H1 (cell line): Measurements from ENCODE around the gene NDUFAB1. TPM values are rescaled to one million over a fixed set of nuclear protein-coding genes. Genes with fewer than 3 reads are reported as not detected.

Experiments used
- CTCF ChIA-PET: fragments of 300-600 bp; sonication (Branson Sonifier 250); formaldehyde crosslinking; loops from one replicate; lab custom pipeline; 2021; ENCODE audit not compliant: partially characterized antibody; lab: Charles Lee
- POLR2A ChIA-PET: fragments of 300-600 bp; sonication (Branson Sonifier 250); formaldehyde crosslinking; loops from one replicate; lab custom pipeline; 2021; ENCODE audit warnings: inconsistent platforms; ENCODE audit not compliant: partially characterized antibody; lab: Charles Lee
- DNase-seq, 2 experiments: peaks; one replicate each; pipeline versions ENCODE4 v3.0.0 to v3.0.0-alpha.2; 2010 to 2022; ENCODE audit warnings: low spot score in 2 of 2, low read depth in 1 of 2, mixed read lengths in 1 of 2
- FAIRE-seq: peaks from 2 replicates; lab custom pipeline; 2011; peaks lifted over from hg19 to GRCh38; lab: Jason Lieb, UNC
- H2AFZ ChIP-seq: 2 replicates; pipeline ENCODE4 v1.8.1; 2012; ENCODE audit warnings: low read length, inconsistent platforms
- H2AK5ac ChIP-seq: 2 replicates; pipeline ENCODE4 v1.6.1; 2013; ENCODE audit warnings: low read depth, low read length
- H2BK120ac ChIP-seq: replicated peaks from 2 replicates; pipeline ENCODE3; 2013; ENCODE audit warnings: low read depth, low read length, inconsistent platforms
- H2BK12ac ChIP-seq: 2 replicates; pipeline ENCODE4 v1.6.1; 2013; ENCODE audit warnings: low read depth, low read length
- H2BK15ac ChIP-seq: 2 replicates; pipeline ENCODE4 v1.6.1; 2013; ENCODE audit warnings: low read length
- H2BK20ac ChIP-seq: 2 replicates; pipeline ENCODE4 v1.6.1; 2013; ENCODE audit warnings: low read length
- H2BK5ac ChIP-seq: 2 replicates; pipeline ENCODE4 v1.6.1; 2013; ENCODE audit warnings: low read depth, low read length
- H3K14ac ChIP-seq: 2 replicates; pipeline ENCODE4 v1.6.1; 2013; ENCODE audit warnings: inconsistent platforms; ENCODE audit not compliant: insufficient read length
- H3K18ac ChIP-seq: 2 replicates; pipeline ENCODE4 v1.6.1; 2013; ENCODE audit warnings: low read length; ENCODE audit errors: extremely low read depth
- H3K23ac ChIP-seq: 2 replicates; pipeline ENCODE4 v1.6.1; 2013; ENCODE audit warnings: inconsistent platforms; ENCODE audit not compliant: insufficient read length
- H3K23me2 ChIP-seq: 2 replicates; pipeline ENCODE4 v1.6.1; 2013; ENCODE audit warnings: low read depth, low read length
- H3K27ac ChIP-seq: 2 replicates; pipeline ENCODE4 v1.6.1; 2011; ENCODE audit warnings: low read depth, low read length, inconsistent platforms
- H3K27me3 ChIP-seq, 4 experiments: replicated peaks in 1 of 4; 1 replicate in 1 of 4; 2 replicates in 3 of 4; pipeline versions ENCODE4 v1.6.1 to v1.8.1; 2011 to 2013; ENCODE audit warnings: low read length in 3 of 4, mild to moderate bottlenecking in 3 of 4, inconsistent platforms in 2 of 4, mixed read lengths in 2 of 4, moderate library complexity in 1 of 4; ENCODE audit not compliant: control insufficient read depth in 3 of 4, insufficient read depth in 3 of 4; ENCODE audit errors: extremely low read depth in 1 of 4
- H3K36me3 ChIP-seq, 4 experiments: 2 replicates each; pipeline versions ENCODE4 v1.6.1 to v1.8.1; 2011 to 2013; ENCODE audit warnings: mild to moderate bottlenecking in 4 of 4, low read length in 3 of 4, moderate library complexity in 2 of 4, control low read depth in 1 of 4, inconsistent platforms in 1 of 4; ENCODE audit not compliant: insufficient read depth in 4 of 4, control insufficient read depth in 2 of 4
- H3K4ac ChIP-seq: replicated peaks from 2 replicates; pipeline ENCODE3; 2013; ENCODE audit warnings: low read length, low read depth, mixed read lengths, inconsistent platforms; ENCODE audit not compliant: insufficient read length
- H3K4me1 ChIP-seq, 4 experiments: replicated peaks in 1 of 4; 1 replicate in 1 of 4; 2 replicates in 3 of 4; pipeline versions ENCODE4 v1.6.1 to v1.8.1; 2011 to 2013; ENCODE audit warnings: low read length in 3 of 4, inconsistent platforms in 2 of 4, mixed read lengths in 1 of 4; ENCODE audit not compliant: insufficient read depth in 4 of 4, control insufficient read depth in 3 of 4
- H3K4me2 ChIP-seq, 2 experiments: 2 replicates each; pipeline versions ENCODE4 v1.6.1 to v1.8.1; 2011 to 2013; ENCODE audit warnings: low read depth in 2 of 2, low read length in 2 of 2, control low read depth in 1 of 2, inconsistent platforms in 1 of 2, mild to moderate bottlenecking in 1 of 2; ENCODE audit not compliant: insufficient read depth in 1 of 2
- H3K4me3 ChIP-seq, 4 experiments: fragments of 200-600, 300-600 bp in 1 of 4; sonication (generic), shearing (Covaris generic), sonication (Bioruptor Twin) in 1 of 4; 2 replicates each; pipeline versions ENCODE4 v1.5.1 to v1.8.1; 2011 to 2016; ENCODE audit warnings: low read length in 4 of 4, low read depth in 3 of 4, control low read depth in 2 of 4, inconsistent platforms in 2 of 4, mild to moderate bottlenecking in 2 of 4, mixed read lengths in 1 of 4, moderate library complexity in 1 of 4; ENCODE audit not compliant: insufficient read depth in 2 of 4; ENCODE audit errors: extremely low read depth in 1 of 4
- H3K56ac ChIP-seq: replicated peaks from 2 replicates; pipeline ENCODE3; 2013; ENCODE audit warnings: low read depth, mild to moderate bottlenecking, mixed read lengths, low read length, inconsistent platforms; ENCODE audit not compliant: insufficient read length
- H3K79me1 ChIP-seq: 2 replicates; pipeline ENCODE4 v1.6.1; 2013; ENCODE audit warnings: low read depth, low read length, control low read depth
- H3K79me2 ChIP-seq, 2 experiments: 2 replicates each; pipeline versions ENCODE4 v1.6.1 to v1.8.1; 2012 to 2013; ENCODE audit warnings: low read length in 2 of 2, mild to moderate bottlenecking in 2 of 2, inconsistent platforms in 1 of 2; ENCODE audit not compliant: insufficient read depth in 2 of 2, control insufficient read depth in 1 of 2
- H3K9ac ChIP-seq, 4 experiments: replicated peaks in 1 of 4; 1 replicate in 1 of 4; 2 replicates in 3 of 4; pipeline versions ENCODE4 v1.6.1 to v1.8.1; 2011 to 2013; ENCODE audit warnings: low read depth in 3 of 4, low read length in 3 of 4, control low read depth in 2 of 4, mild to moderate bottlenecking in 2 of 4, moderate library complexity in 2 of 4, inconsistent platforms in 1 of 4; ENCODE audit errors: extremely low read depth in 1 of 4
- H3K9me3 ChIP-seq, 2 experiments: 2 replicates each; pipeline versions ENCODE4 v1.6.1 to v1.8.1; 2012 to 2013; ENCODE audit warnings: mild to moderate bottlenecking in 2 of 2, moderate library complexity in 2 of 2, control low read depth in 1 of 2, inconsistent platforms in 1 of 2, low read depth in 1 of 2, low read length in 1 of 2, mixed read lengths in 1 of 2; ENCODE audit not compliant: insufficient read depth in 2 of 2
- H4K20me1 ChIP-seq, 2 experiments: replicated peaks in 1 of 2; 2 replicates each; pipeline versions ENCODE3 to v1.8.1; 2011 to 2013; ENCODE audit warnings: inconsistent platforms in 2 of 2, low read length in 2 of 2, mild to moderate bottlenecking in 1 of 2; ENCODE audit not compliant: insufficient read depth in 2 of 2, control insufficient read depth in 1 of 2
- H4K5ac ChIP-seq: 2 replicates; pipeline ENCODE4 v1.6.1; 2013; ENCODE audit warnings: low read length, low read depth, mixed read lengths, inconsistent platforms; ENCODE audit not compliant: insufficient read length
- H4K8ac ChIP-seq: 2 replicates; pipeline ENCODE4 v1.8.0; 2013; ENCODE audit warnings: mild to moderate bottlenecking, moderate library complexity, low read length, inconsistent platforms; ENCODE audit not compliant: insufficient read depth; ENCODE audit errors: extremely low read depth
- H4K91ac ChIP-seq: replicated peaks from 2 replicates; pipeline ENCODE3; 2013; ENCODE audit warnings: low read length, mixed read lengths, inconsistent platforms; ENCODE audit not compliant: insufficient read length
- CHD2 ChIP-seq: IDR thresholded peaks from 2 replicates; pipeline ENCODE4 v1.6.1; 2012; ENCODE audit warnings: low read length, improper control_type of control experiment
- NRF1 ChIP-seq: IDR thresholded peaks from 2 replicates; pipeline ENCODE4 v1.6.1; 2011; ENCODE audit warnings: mild to moderate bottlenecking, low read depth, low read length, improper control_type of control experiment
- RNF2 ChIP-seq: fragments of 200-900, 300-1000 bp; sonication (generic); IDR thresholded peaks from 2 replicates; pipeline ENCODE4 v1.7.1; 2016; ENCODE audit warnings: borderline replicate concordance, low read depth, mild to moderate bottlenecking, antibody characterized with exemption, low read length; ENCODE audit not compliant: poor library complexity, severe bottlenecking; ENCODE audit errors: missing control alignments
- SP1 ChIP-seq: IDR thresholded peaks from 2 replicates; pipeline ENCODE4 v1.6.1; 2011; ENCODE audit warnings: low read depth, low read length
- SP4 ChIP-seq: IDR thresholded peaks from 2 replicates; pipeline ENCODE4 v1.6.1; 2012; ENCODE audit warnings: low read length, inconsistent platforms
- SRF ChIP-seq: IDR thresholded peaks from 2 replicates; pipeline ENCODE4 v1.6.1; 2011; ENCODE audit warnings: mild to moderate bottlenecking, low read depth, low read length, moderate library complexity
- WGBS, 2 experiments: shearing (Covaris generic) in 1 of 2; methylation state at CpG; one replicate each; pipeline versions ENCODE4 v1.1.6 to v1.1.7; 2013 to 2015; ENCODE audit warnings: low lambda C conversion rate in 2 of 2, mixed read lengths in 2 of 2, inconsistent platforms in 1 of 2, low coverage in 1 of 2, missing lambda C conversion rate in 1 of 2; ENCODE audit not compliant: insufficient replicate concordance in 2 of 2, insufficient coverage in 1 of 2, insufficient read length in 1 of 2; ENCODE audit errors: extremely low coverage in 1 of 2, missing lambda C conversion rate in 1 of 2; 5-methylcytosine and 5-hydroxymethylcytosine counted together
- polyA plus RNA-seq, 7 experiments: library from polyadenylated mRNA; depleted of rRNA in 3 of 7; stranded (reverse) in 5 of 7; unstranded in 2 of 7; fragments of >200 nt in 5 of 7; fragments of 200-250 nt in 2 of 7; gene quantifications; 1 replicate in 5 of 7; 2 replicates in 1 of 7; 4 replicates in 1 of 7; pipeline versions ENCODE4 v1.2.1 to v1.2.3, GENCODE V29; 2011 to 2013; ENCODE audit warnings: missing spikeins in 2 of 7, mixed read lengths in 2 of 7
- total RNA-seq: library from RNA; stranded (reverse); fragmentation: NEBNext Ultra II Directional; extraction: Animal tissue kit (Norgen Biotek cat#: 25700); gene quantifications from 2 replicates; pipeline ENCODE4 v1.2.1, GENCODE V29; 2021
- TF ChIP-seq, protein P1 (sequence below): IDR thresholded peaks from 2 replicates; pipeline ENCODE4 v1.6.1; 2012; ENCODE audit warnings: low read length, inconsistent platforms
- TF ChIP-seq, protein P2 (sequence below): IDR thresholded peaks from 2 replicates; pipeline ENCODE4 v1.6.1; 2012; ENCODE audit warnings: inconsistent platforms
- TF ChIP-seq, protein P3 (sequence below): IDR thresholded peaks from 2 replicates; pipeline ENCODE4 v1.6.1; 2012; ENCODE audit warnings: inconsistent platforms

NDUFAB1 gene
- total and polyA plus RNA-seq, 2 of the 8 experiments (the other 6 are each of a cell fraction or from before 2014, with no cell fraction given): 135 to 294 TPM

- FAIRE-seq (no peak), DNase-seq (no peak)
- Histone ChIP-seq H3K23ac (no peak overlapping the region), H3K9me3 (no peaks in the 10 kb centered on the region), H3K56ac (no peak overlapping the region), H3K4me3 (no peak overlapping the region), H4K8ac (no peak overlapping the region), H4K20me1 (peaks cover 3 to 4% of the 10 kb centered on the region in 2 experiments), H3K27ac (no peak overlapping the region; the same call in 1 of the 2 replicates), H3K9ac (no peak overlapping the region), H3K4me2 (no peak overlapping the region), H2BK120ac (no peak overlapping the region), H3K4ac (no peak overlapping the region), H3K79me1 (no peaks in the 10 kb centered on the region), H3K18ac (no peak overlapping the region), H4K5ac (no peak overlapping the region), H2BK12ac (no peak overlapping the region), H2BK5ac (no peak overlapping the region), H3K36me3 (peaks cover 24 to 62% (median 41%) of the 10 kb centered on the region in 4 experiments), H2AFZ (no peak overlapping the region), H4K91ac (no peak overlapping the region), H3K14ac (no peak overlapping the region), H3K23me2 (no peaks in the 10 kb centered on the region), H3K27me3 (no peaks in the 10 kb centered on the region), H3K4me1 (no peaks in the 10 kb centered on the region), H3K79me2 (no peaks in the 10 kb centered on the region), H2BK15ac (no peak overlapping the region), H2AK5ac (no peak overlapping the region), H2BK20ac (no peak overlapping the region)
- POLR2A ChIA-PET: interaction anchor here (0.6 to 6.8 kb wide), 7 partner anchors 12 to 105 kb away, joined by 3 to 38 read pairs (median 3); partner anchors contain the start of genes EARS2 and UBFD1
- 82% methylated on average over 8 of the region's 8 CpGs; no CpG with 5 or more reads in 1 of the 2 experiments for WGBS, 2 experiments
- CTCF ChIA-PET: interaction anchor here (0.5 kb wide), 1 partner anchor 1197 kb away, joined by 3 read pairs; no protein-coding TSS in a partner anchor
- TF ChIP-seq NRF1 (no peak), SP1 (no peak), SRF (no peak), CHD2 (no peak), SP4 (no peak), RNF2 (no peak)
- TF ChIP-seq, protein P1, sequence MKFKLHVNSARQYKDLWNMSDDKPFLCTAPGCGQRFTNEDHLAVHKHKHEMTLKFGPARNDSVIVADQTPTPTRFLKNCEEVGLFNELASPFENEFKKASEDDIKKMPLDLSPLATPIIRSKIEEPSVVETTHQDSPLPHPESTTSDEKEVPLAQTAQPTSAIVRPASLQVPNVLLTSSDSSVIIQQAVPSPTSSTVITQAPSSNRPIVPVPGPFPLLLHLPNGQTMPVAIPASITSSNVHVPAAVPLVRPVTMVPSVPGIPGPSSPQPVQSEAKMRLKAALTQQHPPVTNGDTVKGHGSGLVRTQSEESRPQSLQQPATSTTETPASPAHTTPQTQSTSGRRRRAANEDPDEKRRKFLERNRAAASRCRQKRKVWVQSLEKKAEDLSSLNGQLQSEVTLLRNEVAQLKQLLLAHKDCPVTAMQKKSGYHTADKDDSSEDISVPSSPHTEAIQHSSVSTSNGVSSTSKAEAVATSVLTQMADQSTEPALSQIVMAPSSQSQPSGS: no peak
- TF ChIP-seq, protein P2, sequence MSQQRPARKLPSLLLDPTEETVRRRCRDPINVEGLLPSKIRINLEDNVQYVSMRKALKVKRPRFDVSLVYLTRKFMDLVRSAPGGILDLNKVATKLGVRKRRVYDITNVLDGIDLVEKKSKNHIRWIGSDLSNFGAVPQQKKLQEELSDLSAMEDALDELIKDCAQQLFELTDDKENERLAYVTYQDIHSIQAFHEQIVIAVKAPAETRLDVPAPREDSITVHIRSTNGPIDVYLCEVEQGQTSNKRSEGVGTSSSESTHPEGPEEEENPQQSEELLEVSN: no peak
- TF ChIP-seq, protein P3, sequence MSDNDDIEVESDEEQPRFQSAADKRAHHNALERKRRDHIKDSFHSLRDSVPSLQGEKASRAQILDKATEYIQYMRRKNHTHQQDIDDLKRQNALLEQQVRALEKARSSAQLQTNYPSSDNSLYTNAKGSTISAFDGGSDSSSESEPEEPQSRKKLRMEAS: no peak
Measured at GRCh38 chr16:23570992-23571632, 25.0 kb downstream of the NDUFAB1 start.
